WERI-Rb-1 (cell line): ENCODE measurements around the gene MAPT.

Experiments
- DNase-seq: peaks from one replicate; pipeline ENCODE4 v3.0.0-alpha.2; 2020
- H3K27ac ChIP-seq: fragments of 250-450 bp; sonication (Bioruptor Pico); 2 replicates; pipeline ENCODE4 v1.5.1; 2020; ENCODE audit warnings: mild to moderate bottlenecking, moderate library complexity
- H3K27me3 ChIP-seq: fragments of 250-450 bp; sonication (Bioruptor Pico); 2 replicates; pipeline ENCODE4 v1.5.1; 2021; ENCODE audit warnings: mild to moderate bottlenecking, low read depth, moderate library complexity; ENCODE audit not compliant: insufficient read depth, severe bottlenecking
- H3K36me3 ChIP-seq: fragments of 250-450 bp; sonication (Bioruptor Pico); 2 replicates; pipeline ENCODE4 v1.5.1; 2020; ENCODE audit warnings: mild to moderate bottlenecking, moderate library complexity
- H3K4me3 ChIP-seq: 2 replicates; pipeline ENCODE4 v1.5.1; 2011; ENCODE audit warnings: low read depth, mild to moderate bottlenecking, control low read depth, low read length
- H3K9me3 ChIP-seq: fragments of 250-450 bp; sonication (Bioruptor Pico); 2 replicates; pipeline ENCODE4 v1.5.1; 2021; ENCODE audit warnings: mild to moderate bottlenecking, moderate library complexity; ENCODE audit not compliant: severe bottlenecking
- CTCF ChIP-seq: IDR thresholded peaks from 2 replicates; pipeline ENCODE4 v1.5.1; 2011; ENCODE audit warnings: low read depth, mild to moderate bottlenecking, control low read depth, inconsistent platforms, low read length

The MAPT gene

GRCh38 chr17:45979137-45979536 lies 84.8 kb downstream of the MAPT start:
- no peak for TF ChIP-seq CTCF
- H3K36me3 ChIP-seq: no peaks in the 10 kb centered on the region
- no peak for DNase-seq
- no peak overlapping the region for H3K4me3 ChIP-seq
- no peaks in the 10 kb centered on the region for H3K27me3 ChIP-seq
- H3K27ac ChIP-seq: no peak overlapping the region
- no peaks in the 10 kb centered on the region for H3K9me3 ChIP-seq

DNA sequence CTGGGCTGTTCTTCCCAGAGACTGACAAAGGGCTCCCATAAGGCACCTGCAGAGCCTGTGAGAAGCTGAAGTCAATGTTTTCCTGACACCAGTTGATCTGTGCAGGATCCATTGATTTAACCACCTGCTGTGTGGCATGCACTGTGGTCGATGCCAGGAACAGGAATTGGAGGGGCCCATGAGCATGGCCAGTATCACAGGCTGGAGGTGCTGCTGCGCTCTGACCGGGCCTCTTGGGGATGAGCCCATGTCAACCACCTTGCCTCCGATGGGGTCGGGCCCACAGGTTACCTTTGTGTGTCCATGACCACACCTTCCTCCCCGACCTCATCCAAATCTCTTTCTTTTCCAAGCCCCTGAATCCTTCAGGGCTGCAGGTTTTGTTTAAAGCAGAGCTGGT lies 86.5 kb downstream of the MAPT start:
- Histone ChIP-seq H3K36me3 (no peaks in the 10 kb centered on the region), H3K4me3 (no peak overlapping the region), H3K27me3 (no peaks in the 10 kb centered on the region), H3K9me3 (no peaks in the 10 kb centered on the region), H3K27ac (no peak overlapping the region)
- DNase-seq: no peak
- TF ChIP-seq CTCF: no peak

- Histone ChIP-seq H3K9me3 (no peaks in the 10 kb centered on the region), H3K27me3 (no peaks in the 10 kb centered on the region), H3K4me3 (no peak overlapping the region), H3K36me3 (no peaks in the 10 kb centered on the region), H3K27ac (no peak overlapping the region)
- no peak for TF ChIP-seq CTCF
- DNase-seq: no peak
Observed at GRCh38 chr17:45981306-45981705, 87.0 kb downstream of the MAPT start.

DNA sequence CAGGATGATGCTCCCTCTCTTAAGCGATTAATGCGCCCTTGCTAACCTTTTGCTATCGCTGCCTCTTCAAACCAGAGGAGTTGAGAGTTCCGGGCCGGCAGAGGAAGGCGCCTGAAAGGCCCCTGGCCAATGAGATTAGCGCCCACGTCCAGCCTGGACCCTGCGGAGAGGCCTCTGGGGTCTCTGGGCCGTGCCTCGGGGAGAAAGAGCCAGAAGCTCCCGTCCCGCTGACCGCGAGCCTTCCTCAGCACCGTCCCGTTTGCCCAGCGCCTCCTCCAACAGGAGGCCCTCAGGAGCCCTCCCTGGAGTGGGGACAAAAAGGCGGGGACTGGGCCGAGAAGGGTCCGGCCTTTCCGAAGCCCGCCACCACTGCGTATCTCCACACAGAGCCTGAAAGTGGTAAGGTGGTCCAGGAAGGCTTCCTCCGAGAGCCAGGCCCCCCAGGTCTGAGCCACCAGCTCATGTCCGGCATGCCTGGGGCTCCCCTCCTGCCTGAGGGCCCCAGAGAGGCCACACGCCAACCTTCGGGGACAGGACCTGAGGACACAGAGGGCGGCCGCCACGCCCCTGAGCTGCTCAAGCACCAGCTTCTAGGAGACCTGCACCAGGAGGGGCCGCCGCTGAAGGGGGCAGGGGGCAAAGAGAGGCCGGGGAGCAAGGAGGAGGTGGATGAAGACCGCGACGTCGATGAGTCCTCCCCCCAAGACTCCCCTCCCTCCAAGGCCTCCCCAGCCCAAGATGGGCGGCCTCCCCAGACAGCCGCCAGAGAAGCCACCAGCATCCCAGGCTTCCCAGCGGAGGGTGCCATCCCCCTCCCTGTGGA lies 88.6 kb downstream of the MAPT start:
- no peak overlapping the region for H3K4me3 ChIP-seq
- no peaks in the 10 kb centered on the region for H3K27me3 ChIP-seq
- no peaks in the 10 kb centered on the region for H3K36me3 ChIP-seq
- no peak for TF ChIP-seq CTCF
- H3K27ac ChIP-seq: no peak overlapping the region
- no peak for DNase-seq
- H3K9me3 ChIP-seq: no peaks in the 10 kb centered on the region

DNA sequence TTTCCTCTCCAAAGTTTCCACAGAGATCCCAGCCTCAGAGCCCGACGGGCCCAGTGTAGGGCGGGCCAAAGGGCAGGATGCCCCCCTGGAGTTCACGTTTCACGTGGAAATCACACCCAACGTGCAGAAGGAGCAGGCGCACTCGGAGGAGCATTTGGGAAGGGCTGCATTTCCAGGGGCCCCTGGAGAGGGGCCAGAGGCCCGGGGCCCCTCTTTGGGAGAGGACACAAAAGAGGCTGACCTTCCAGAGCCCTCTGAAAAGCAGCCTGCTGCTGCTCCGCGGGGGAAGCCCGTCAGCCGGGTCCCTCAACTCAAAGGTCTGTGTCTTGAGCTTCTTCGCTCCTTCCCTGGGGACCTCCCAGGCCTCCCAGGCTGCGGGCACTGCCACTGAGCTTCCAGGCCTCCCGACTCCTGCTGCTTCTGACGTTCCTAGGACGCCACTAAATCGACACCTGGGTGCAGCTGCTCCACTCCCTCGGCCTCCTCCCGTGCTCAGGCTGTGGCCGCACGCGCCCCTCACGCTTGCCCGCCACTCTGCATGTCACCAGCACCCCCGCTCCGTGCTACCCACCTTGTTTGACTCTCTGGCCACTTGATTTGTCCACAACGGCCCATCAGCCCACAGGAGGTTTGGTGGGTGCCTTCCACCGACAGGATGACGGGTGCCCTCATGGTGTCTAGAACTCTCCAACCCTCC lies 89.4 kb downstream of the MAPT start:
- H3K27me3 ChIP-seq: no peaks in the 10 kb centered on the region
- no peak for DNase-seq
- no peak overlapping the region for H3K4me3 ChIP-seq
- no peaks in the 10 kb centered on the region for H3K9me3 ChIP-seq
- no peak for TF ChIP-seq CTCF
- H3K27ac ChIP-seq: no peak overlapping the region
- no peaks in the 10 kb centered on the region for H3K36me3 ChIP-seq

- Histone ChIP-seq H3K27ac (no peak overlapping the region), H3K4me3 (no peak overlapping the region), H3K9me3 (no peaks in the 10 kb centered on the region), H3K27me3 (no peaks in the 10 kb centered on the region), H3K36me3 (no peaks in the 10 kb centered on the region)
- DNase-seq: no peak
- no peak for TF ChIP-seq CTCF
Observed at GRCh38 chr17:45984368-45984767, 90.0 kb downstream of the MAPT start.
